NT2/D1 (cell line): Measurements from ENCODE around the gene RNLS.
"Not testable (repeated sequence)": the region's sequence is repeated elsewhere in the genome, so short reads cannot be mapped to it uniquely, and the experiment has no call there.

Source experiments
- DNase-seq: peaks from one replicate; pipeline ENCODE4 v3.0.0-alpha.2; 2011; ENCODE audit warnings: low read depth, low spot score
- H3K27me3 ChIP-seq: 2 replicates; pipeline ENCODE4 v1.6.0; 2011; ENCODE audit warnings: mild to moderate bottlenecking; ENCODE audit not compliant: insufficient read length, insufficient read depth
- H3K36me3 ChIP-seq: 2 replicates; pipeline ENCODE4 v1.6.1; 2011; ENCODE audit warnings: mild to moderate bottlenecking, low read length, mixed read lengths; ENCODE audit not compliant: insufficient read depth, insufficient read length
- H3K4me1 ChIP-seq: 2 replicates; pipeline ENCODE4 v1.5.1; 2011; ENCODE audit not compliant: insufficient read depth, insufficient read length
- H3K4me3 ChIP-seq: 2 replicates; pipeline ENCODE4 v1.5.1; 2011; ENCODE audit warnings: low read depth; ENCODE audit not compliant: insufficient read length
- H3K9ac ChIP-seq: 2 replicates; pipeline ENCODE4 v1.6.0; 2011; ENCODE audit warnings: low read depth; ENCODE audit not compliant: insufficient read length
- H3K9me3 ChIP-seq: 2 replicates; pipeline ENCODE4 v1.5.1; 2011; ENCODE audit warnings: mild to moderate bottlenecking, low read length; ENCODE audit not compliant: insufficient read depth
- SUZ12 ChIP-seq: IDR thresholded peaks from 2 replicates; pipeline ENCODE4 v1.6.1; 2011; ENCODE audit not compliant: insufficient read length, insufficient read depth; ENCODE audit errors: extremely low read depth
- YY1 ChIP-seq: IDR thresholded peaks from 2 replicates; pipeline ENCODE4 v1.6.1; 2011; ENCODE audit not compliant: insufficient read length, insufficient read depth
- ZNF274 ChIP-seq: IDR thresholded peaks from 2 replicates; pipeline ENCODE4 v1.6.1; 2011; ENCODE audit warnings: mild to moderate bottlenecking, low read depth, low read length

RNLS gene

GRCh38 chr10:88286030-88286429 lies 297.1 kb downstream of the RNLS start:
- H3K4me1 ChIP-seq = no peaks in the 10 kb centered on the region

DNA sequence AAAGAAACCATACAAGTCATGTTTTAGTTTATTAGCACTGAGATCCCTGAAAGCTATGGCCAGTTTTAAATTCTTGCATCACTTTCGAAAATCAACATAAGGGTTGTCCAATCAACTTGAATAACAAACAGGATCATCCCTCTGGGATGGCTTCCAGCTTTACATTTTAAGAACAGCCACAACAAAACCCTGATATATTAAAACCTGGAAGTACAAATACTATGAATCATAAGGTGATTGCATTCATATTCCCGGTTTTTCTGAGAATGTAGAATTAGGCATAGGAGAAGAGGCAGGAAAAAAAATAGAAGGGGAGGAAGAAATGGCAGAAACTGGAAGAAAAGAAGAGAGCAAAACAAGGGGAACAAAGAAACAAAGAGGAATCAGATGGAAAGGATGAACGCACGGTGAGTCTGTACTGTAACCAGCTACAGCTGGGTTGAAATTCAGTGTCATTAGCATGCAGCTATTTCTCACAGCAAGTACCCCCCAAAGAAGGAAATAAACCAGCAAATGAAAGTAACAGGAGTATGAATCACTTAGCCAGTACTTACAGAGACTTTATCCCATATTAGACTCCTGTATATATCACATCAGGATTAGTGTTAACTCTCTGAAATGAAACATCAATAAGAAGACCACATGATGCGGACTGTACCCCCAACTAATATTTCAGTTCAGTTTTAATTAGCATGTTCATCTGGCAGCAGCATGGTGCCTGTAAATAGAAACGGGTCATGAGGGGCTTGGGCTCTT lies 301.3 kb downstream of the RNLS start:
- no peak for DNase-seq
- no peak for TF ChIP-seq SUZ12
- no peak for TF ChIP-seq YY1
- TF ChIP-seq ZNF274 = no peak
- no peaks in the 10 kb centered on the region for H3K36me3 ChIP-seq
- no peak overlapping the region for H3K9ac ChIP-seq
- no peaks in the 10 kb centered on the region for H3K27me3 ChIP-seq
- no peak overlapping the region for H3K4me3 ChIP-seq
- H3K4me1 ChIP-seq = no peaks in the 10 kb centered on the region
- no peaks in the 10 kb centered on the region for H3K9me3 ChIP-seq

More at GRCh38 chr10:88286030-88286429, 297.1 kb downstream of the RNLS start:
- H3K36me3 ChIP-seq = no peaks in the 10 kb centered on the region
- no peaks in the 10 kb centered on the region for H3K27me3 ChIP-seq
- H3K9me3 ChIP-seq = no peaks in the 10 kb centered on the region
- TF ChIP-seq ZNF274 = no peak
- no peak for TF ChIP-seq SUZ12
- TF ChIP-seq YY1 = no peak
- H3K4me3 ChIP-seq = no peak overlapping the region
- no peak for DNase-seq
- H3K9ac ChIP-seq = no peak overlapping the region

DNA sequence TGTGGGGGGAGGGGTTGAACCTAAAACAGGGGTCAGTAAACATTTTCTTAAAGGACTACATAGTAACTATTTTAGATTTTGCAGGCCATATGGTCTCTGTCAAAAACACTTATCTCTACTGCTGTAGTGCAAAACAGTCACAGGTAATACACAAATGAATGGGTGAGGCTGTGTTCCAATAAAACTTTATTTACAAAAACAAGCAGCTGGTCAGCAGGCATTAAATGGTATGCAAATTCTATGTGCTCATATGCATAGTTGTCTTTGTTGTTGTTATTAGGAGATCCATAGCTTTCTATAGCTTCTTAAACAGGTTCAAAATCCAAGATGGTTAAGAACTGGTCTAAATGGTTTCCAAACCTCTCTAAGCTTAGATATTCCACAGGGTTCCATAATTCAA lies 302.6 kb downstream of the RNLS start:
- Histone ChIP-seq H3K36me3 (no peaks in the 10 kb centered on the region), H3K4me1 (no peaks in the 10 kb centered on the region), H3K4me3 (no peak overlapping the region), H3K27me3 (no peaks in the 10 kb centered on the region), H3K9me3 (no peaks in the 10 kb centered on the region), H3K9ac (no peak overlapping the region)
- TF ChIP-seq SUZ12 (no peak), YY1 (no peak), ZNF274 (no peak)
- no peak for DNase-seq

DNA sequence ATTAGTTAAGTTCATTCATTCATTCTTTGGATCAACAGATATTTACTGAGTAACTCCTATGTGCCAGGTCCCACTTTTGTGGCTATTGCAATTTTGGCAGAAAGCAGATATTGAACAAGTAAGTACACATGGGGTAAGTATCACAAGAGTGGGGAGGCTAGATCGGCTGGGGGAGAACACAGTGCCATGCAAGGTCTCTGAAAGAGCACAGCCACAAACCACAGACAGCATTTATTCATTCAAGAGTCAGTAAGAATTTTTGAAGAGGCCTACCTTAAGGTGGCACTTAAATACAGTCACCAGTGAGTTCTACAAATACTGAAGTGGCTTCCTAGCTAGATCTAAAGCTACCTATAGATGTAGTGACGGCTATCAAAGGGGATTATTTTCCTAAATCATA lies 304.2 kb downstream of the RNLS start:
- no peak for TF ChIP-seq SUZ12
- no peak for TF ChIP-seq ZNF274
- no peak for TF ChIP-seq YY1
- no peaks in the 10 kb centered on the region for H3K4me1 ChIP-seq
- DNase-seq = no peak
- H3K9ac ChIP-seq = no peak overlapping the region
- H3K36me3 ChIP-seq = no peaks in the 10 kb centered on the region
- no peaks in the 10 kb centered on the region for H3K27me3 ChIP-seq
- H3K9me3 ChIP-seq = no peaks in the 10 kb centered on the region
- H3K4me3 ChIP-seq = no peak overlapping the region

- not testable (repeated sequence) for H3K4me3 ChIP-seq, DNase-seq, H3K27me3 ChIP-seq, H3K9me3 ChIP-seq, H3K36me3 ChIP-seq, H3K4me1 ChIP-seq, H3K9ac ChIP-seq
These were observed 306.2 kb downstream of the RNLS start for GRCh38 chr10:88276945-88277344.

GRCh38 chr10:88274286-88274685 lies 308.8 kb downstream of the RNLS start:
- Histone ChIP-seq H3K27me3 (no peaks in the 10 kb centered on the region), H3K4me1 (no peaks in the 10 kb centered on the region), H3K4me3 (no peak overlapping the region), H3K9me3 (no peaks in the 10 kb centered on the region), H3K36me3 (no peaks in the 10 kb centered on the region), H3K9ac (no peak overlapping the region)
- no peak for DNase-seq
- no peak for TF ChIP-seq YY1

- no peaks in the 10 kb centered on the region for H3K4me1 ChIP-seq
- DNase-seq = no peak
- TF ChIP-seq SUZ12 = no peak
- TF ChIP-seq ZNF274 = no peak
- TF ChIP-seq YY1 = no peak
- H3K36me3 ChIP-seq = no peaks in the 10 kb centered on the region
- no peaks in the 10 kb centered on the region for H3K9me3 ChIP-seq
- H3K27me3 ChIP-seq = no peaks in the 10 kb centered on the region
- H3K9ac ChIP-seq = no peak overlapping the region
- no peak overlapping the region for H3K4me3 ChIP-seq
These were observed 309.6 kb downstream of the RNLS start for GRCh38 chr10:88273567-88273966.
